Thyroid gland (tissue), 4 donors: Measurements from ENCODE around the gene KCNAB2. TPM values are rescaled to one million over a fixed set of nuclear protein-coding genes. Genes with fewer than 3 reads are reported as not detected.

Source experiments
- DNase-seq, 2 donors: peaks; one replicate each; pipeline ENCODE4 v3.0.0-alpha.2; 2019
- H3K27ac ChIP-seq, 3 donors: fragments of 200-600 bp; sonication (generic); 1 replicate in 2 of 3; 2 replicates in 1 of 3; pipeline ENCODE4 v1.5.1; 2016 to 2019; ENCODE audit warnings: mild to moderate bottlenecking in 1 of 3, moderate library complexity in 1 of 3
- H3K27me3 ChIP-seq: fragments of 200-600 bp; sonication (generic); one replicate; pipeline ENCODE4 v1.5.1; 2019
- H3K36me3 ChIP-seq, 2 donors: fragments of 200-600 bp; sonication (generic); one replicate each; pipeline ENCODE4 v1.5.1; 2016 to 2019
- H3K4me1 ChIP-seq, 2 donors: fragments of 200-600 bp; sonication (generic); one replicate each; pipeline ENCODE4 v1.5.1; 2017 to 2019
- H3K4me3 ChIP-seq, 3 donors: fragments of 200-600 bp; sonication (generic); replicated peaks in 1 of 3; 1 replicate in 2 of 3; 2 replicates in 1 of 3; pipeline ENCODE4 v1.5.1; 2016; ENCODE audit warnings: mild to moderate bottlenecking in 1 of 3
- H3K9me3 ChIP-seq: fragments of 200-600 bp; sonication (generic); one replicate; pipeline ENCODE4 v1.5.1; 2017
- CTCF ChIP-seq, 6 experiments: fragments of 200-600 bp in 3 of 6; fragments of 450-650 bp in 3 of 6; sonication (generic) in 3 of 6; IDR thresholded peaks; one replicate each; pipeline ENCODE4 v1.5.1; 2016 to 2019; ENCODE audit warnings: antibody characterized with exemption in 6 of 6, mild to moderate bottlenecking in 2 of 6, inconsistent platforms in 1 of 6, moderate library complexity in 1 of 6
- POLR2A ChIP-seq, 2 donors: fragments of 450-650 bp; IDR thresholded peaks; one replicate each; pipeline ENCODE4 v1.6.1; 2017; ENCODE audit warnings: antibody characterized with exemption in 2 of 2, mild to moderate bottlenecking in 2 of 2, moderate library complexity in 1 of 2
- WGBS, 2 donors: methylation state at CpG; one replicate each; pipeline ENCODE4 v1.1.5; 2017; 5-methylcytosine and 5-hydroxymethylcytosine counted together
- intact Hi-C: fragments of 100-400 bp; cut with DNase I; formaldehyde crosslinking; loops from one replicate; pipeline ENCODE4 v1.15.1; 2023
- total RNA-seq, 4 donors: library from RNA; depleted of rRNA; stranded (reverse); fragments of >200 nt; gene quantifications; one replicate each; pipeline ENCODE4 v1.2.3, GENCODE V29; 2016

KCNAB2 gene
- total RNA-seq, 4 donors from 2014 or later, result 3.1 to 7.3 (median 6.1) TPM

- Histone ChIP-seq H3K36me3 (no peaks in the 10 kb centered on the region), H3K9me3 (no peaks in the 10 kb centered on the region), H3K4me3 (no peak overlapping the region), H3K4me1 (no peaks in the 10 kb centered on the region), H3K27ac (no peak overlapping the region), H3K27me3 (no peaks in the 10 kb centered on the region)
- TF ChIP-seq CTCF (IDR thresholded peaks at IDR 0.05), result no peak
- no peak for TF ChIP-seq POLR2A (IDR thresholded peaks at IDR 0.05)
- DNase-seq, result no peak
- 74 to 86% methylated on average over 15 to 18 of the region's 22 CpGs for WGBS, 2 donors
- intact Hi-C loops, result no loop called here
Observed at GRCh38 chr1:6103111-6103853, 57.6 kb downstream of the KCNAB2 start.

- intact Hi-C loops, result no loop called here
- TF ChIP-seq CTCF (IDR thresholded peaks at IDR 0.05), result no peak
- no peak for TF ChIP-seq POLR2A (IDR thresholded peaks at IDR 0.05)
- no peak for DNase-seq
- 70 to 77% methylated on average over 7 to 8 of the region's 13 CpGs for WGBS, 2 donors
- Histone ChIP-seq H3K4me1 (no peaks in the 10 kb centered on the region), H3K4me3 (no peak overlapping the region), H3K27me3 (no peaks in the 10 kb centered on the region), H3K9me3 (no peaks in the 10 kb centered on the region), H3K36me3 (no peaks in the 10 kb centered on the region), H3K27ac (no peak overlapping the region)
Observed at GRCh38 chr1:6103854-6104530, 58.3 kb downstream of the KCNAB2 start.

GRCh38 chr1:6104631-6105030, 58.9 kb downstream of the KCNAB2 start:
- no peaks in the 10 kb centered on the region for H3K9me3 ChIP-seq
- H3K4me1 ChIP-seq, result no peaks in the 10 kb centered on the region
- H3K36me3 ChIP-seq, result no peaks in the 10 kb centered on the region
- no peak for TF ChIP-seq CTCF (IDR thresholded peaks at IDR 0.05)
- TF ChIP-seq POLR2A (IDR thresholded peaks at IDR 0.05), result no peak
- WGBS, 2 donors, result 69 to 78% methylated on average over 6 to 9 of the region's 9 CpGs
- no peak overlapping the region for H3K4me3 ChIP-seq
- H3K27ac ChIP-seq, result no peak overlapping the region
- intact Hi-C loops, result no loop called here
- H3K27me3 ChIP-seq, result no peaks in the 10 kb centered on the region
- DNase-seq, result no peak

- intact Hi-C loops, result no loop called here
- H3K9me3 ChIP-seq, result no peaks in the 10 kb centered on the region
- H3K4me1 ChIP-seq, result no peaks in the 10 kb centered on the region
- TF ChIP-seq CTCF (IDR thresholded peaks at IDR 0.05) (no peak), POLR2A (IDR thresholded peaks at IDR 0.05) (no peak)
- DNase-seq, result no peak
- WGBS, 2 donors, result 71 to 76% methylated on average over 9 of the region's 12 CpGs
- no peak overlapping the region for H3K4me3 ChIP-seq
- H3K27me3 ChIP-seq, result no peaks in the 10 kb centered on the region
- no peaks in the 10 kb centered on the region for H3K36me3 ChIP-seq
- H3K27ac ChIP-seq, result no peak overlapping the region
Observed at GRCh38 chr1:6105218-6105679, 59.6 kb downstream of the KCNAB2 start.

GRCh38 chr1:6105763-6106162, 60.1 kb downstream of the KCNAB2 start:
- no peaks in the 10 kb centered on the region for H3K4me1 ChIP-seq
- H3K4me3 ChIP-seq, result no peak overlapping the region
- no peaks in the 10 kb centered on the region for H3K9me3 ChIP-seq
- TF ChIP-seq CTCF (IDR thresholded peaks at IDR 0.05), result no peak
- TF ChIP-seq POLR2A (IDR thresholded peaks at IDR 0.05), result no peak
- H3K27me3 ChIP-seq, result no peaks in the 10 kb centered on the region
- no peak for DNase-seq
- intact Hi-C loops, result no loop called here
- no peaks in the 10 kb centered on the region for H3K36me3 ChIP-seq
- WGBS, 2 donors, result 64 to 80% methylated on average over 1 to 4 of the region's 7 CpGs
- H3K27ac ChIP-seq, result no peak overlapping the region
